Stimulated activated effector memory CD8-positive, alpha-beta T cell treated with anti-CD3 and anti-CD28 coated beads, Interleukin-12 subunit alpha, Interleukin-12 subunit beta, amount 100 ng/mL, for 72 hours (primary cell): Measurements from ENCODE around the gene WNK1.
"Not testable (repeated sequence)": the region's sequence is repeated elsewhere in the genome, so short reads cannot be mapped to it uniquely, and the experiment has no call there.

Experiments used
- ATAC-seq: fragments of 150-1000 bp; cut with Tn5 transposase; 2 replicates; pipeline ENCODE4 v1.10.0; 2021
- DNase-seq, 2 donors: peaks; one replicate each; pipeline ENCODE4 v3.0.0; 2021 to 2022; ENCODE audit warnings: low spot score in 2 of 2
- H3K27ac Mint-ChIP-seq: one replicate; pipeline ENCODE4 v1.8.0; 2022; ENCODE audit warnings: mild to moderate bottlenecking, mixed read lengths
- H3K36me3 Mint-ChIP-seq: one replicate; pipeline ENCODE4 v1.8.0; 2022; ENCODE audit warnings: mild to moderate bottlenecking, mixed read lengths
- H3K4me1 Mint-ChIP-seq: one replicate; pipeline ENCODE4 v1.8.0; 2022; ENCODE audit warnings: mixed read lengths
- H3K4me3 Mint-ChIP-seq: one replicate; pipeline ENCODE4 v1.8.0; 2022; ENCODE audit warnings: mild to moderate bottlenecking, mixed read lengths
- H3K9me3 Mint-ChIP-seq: one replicate; pipeline ENCODE4 v1.8.0; 2022; ENCODE audit warnings: mixed read lengths

The WNK1 gene

DNA sequence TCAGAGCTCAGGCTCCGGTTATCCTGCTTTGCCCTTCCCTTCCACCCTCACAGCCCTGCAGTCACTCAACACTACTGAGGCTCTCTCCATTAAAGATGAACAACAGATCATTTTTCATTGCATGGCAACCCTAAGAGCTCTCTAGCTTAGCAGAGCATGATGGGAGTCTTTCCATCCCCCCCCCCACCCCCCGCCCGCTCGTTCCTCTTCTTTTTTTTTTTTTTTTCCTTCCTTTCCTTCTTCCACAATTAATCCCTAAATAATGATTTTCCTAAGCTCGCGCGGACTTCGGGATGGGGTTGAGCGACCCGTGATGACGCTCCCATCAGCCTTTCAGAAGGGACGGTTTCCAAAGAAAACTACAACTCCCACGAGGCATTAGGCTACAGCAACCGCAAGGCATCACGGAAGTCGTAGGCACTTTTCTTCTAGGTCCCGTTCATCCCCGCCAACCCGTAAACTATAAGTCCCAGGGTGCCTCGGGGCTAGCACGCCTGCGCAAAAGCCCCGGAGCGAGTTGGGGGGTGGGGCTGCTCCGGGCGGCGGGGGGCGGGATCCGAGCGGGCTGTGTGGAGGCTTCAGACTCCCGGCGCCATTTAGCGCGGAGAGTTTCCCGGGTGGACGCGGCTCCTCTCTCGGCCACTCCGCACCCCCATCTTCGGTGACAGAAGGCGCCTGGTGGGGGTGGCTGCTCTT is at the start of gene WNK1:
Gene WNK1 (plus strand): TSS at position 581 of the 696 bp plus-strand sequence. CDS start 987 bp downstream, outside the sequence.
- no peaks in the 10 kb centered on the region for H3K9me3 Mint-ChIP-seq
- peak; percentile 77 for ATAC-seq
- H3K4me3 Mint-ChIP-seq = no peak within 1 kb of the TSS
- peaks cover 39% of the 10 kb centered on the region for H3K36me3 Mint-ChIP-seq
- H3K27ac Mint-ChIP-seq = peak within 1 kb of the TSS; percentile 90
- H3K4me1 Mint-ChIP-seq = peaks cover 25% of the 10 kb centered on the region
- DNase-seq = peak; percentile 94 to 98

- peaks cover 17% of the 10 kb centered on the region for H3K4me1 Mint-ChIP-seq
- H3K9me3 Mint-ChIP-seq = no peaks in the 10 kb centered on the region
- no peak overlapping the region for H3K27ac Mint-ChIP-seq
- DNase-seq (no peak), ATAC-seq (peak; percentile 72)
- H3K4me3 Mint-ChIP-seq = no peak overlapping the region
- no peaks in the 10 kb centered on the region for H3K36me3 Mint-ChIP-seq
These were observed 47.7 kb upstream of the WNK1 start for GRCh38 chr12:704516-705242.

DNA sequence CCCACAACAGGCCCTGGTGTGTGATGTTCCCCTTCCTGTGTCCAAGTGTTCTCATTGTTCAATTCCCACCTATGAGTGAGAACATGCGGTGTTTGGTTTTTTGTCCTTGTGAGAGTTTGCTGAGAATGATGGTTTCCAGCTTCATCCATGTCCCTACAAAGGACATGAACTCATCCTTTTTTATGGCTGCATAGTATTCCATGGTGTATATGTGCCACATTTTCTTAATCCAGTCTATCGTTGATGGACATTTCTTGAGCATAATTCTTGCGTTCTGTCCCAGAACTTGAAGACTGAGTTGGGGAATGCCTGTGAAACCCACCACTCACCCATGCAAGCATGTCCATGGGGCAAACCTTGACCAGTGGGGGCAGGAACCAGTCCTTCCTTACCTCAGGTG is 44.3 kb upstream of the WNK1 start:
- not testable (repeated sequence) for DNase-seq, H3K27ac Mint-ChIP-seq, ATAC-seq

GRCh38 chr12:709455-710020 is 42.8 kb upstream of the WNK1 start:
- no peak for ATAC-seq

More for the DNA sequence above, 44.3 kb upstream of the WNK1 start:
- H3K4me1 Mint-ChIP-seq = peaks cover 28% of the 10 kb centered on the region
- not testable (repeated sequence) for H3K36me3 Mint-ChIP-seq, H3K9me3 Mint-ChIP-seq, H3K4me3 Mint-ChIP-seq

GRCh38 chr12:712172-712863 is 40.1 kb upstream of the WNK1 start:
- DNase-seq (no peak), ATAC-seq (no peak)
- peak overlapping the region; percentile 89 for H3K27ac Mint-ChIP-seq
- H3K36me3 Mint-ChIP-seq = peaks cover 8% of the 10 kb centered on the region
- no peak overlapping the region for H3K4me3 Mint-ChIP-seq
- H3K9me3 Mint-ChIP-seq = no peaks in the 10 kb centered on the region
- H3K4me1 Mint-ChIP-seq = peaks cover 28% of the 10 kb centered on the region

More at GRCh38 chr12:709455-710020, 42.8 kb upstream of the WNK1 start:
- Mint-ChIP-seq H3K27ac (no peak overlapping the region), H3K4me3 (no peak overlapping the region), H3K36me3 (peaks cover 8% of the 10 kb centered on the region), H3K4me1 (peaks cover 26% of the 10 kb centered on the region), H3K9me3 (no peaks in the 10 kb centered on the region)
- no peak for DNase-seq

DNA sequence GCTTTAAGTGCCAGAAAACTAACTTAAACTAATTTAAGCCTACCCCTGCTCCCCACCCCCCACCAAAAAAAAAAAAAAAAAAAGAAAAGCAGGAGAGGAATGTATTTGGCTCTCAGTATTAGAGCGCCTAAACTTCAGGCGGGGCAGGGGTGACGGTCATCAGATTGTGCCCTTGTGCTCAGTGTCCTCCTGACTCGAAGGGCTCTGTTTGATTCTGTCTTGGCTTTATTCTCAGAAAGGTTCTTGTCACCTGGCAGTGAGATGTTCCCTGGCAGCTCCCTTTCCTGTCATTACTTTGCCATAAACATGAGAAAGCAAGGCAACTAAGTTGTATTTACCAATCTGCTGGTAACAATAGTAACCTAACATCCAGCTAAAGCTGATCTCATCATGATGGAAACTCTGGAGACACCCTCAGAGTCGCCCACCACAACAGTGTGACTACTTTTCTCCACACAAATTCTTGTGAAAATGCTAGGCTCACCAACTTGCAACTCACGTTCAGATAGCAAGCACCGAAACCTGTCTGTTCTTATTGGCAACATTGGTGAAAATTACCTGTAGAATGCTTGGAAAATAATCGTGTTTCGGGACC is 39.0 kb upstream of the WNK1 start:
- H3K9me3 Mint-ChIP-seq = no peaks in the 10 kb centered on the region
- peaks cover 28% of the 10 kb centered on the region for H3K4me1 Mint-ChIP-seq
- no peak overlapping the region for H3K4me3 Mint-ChIP-seq
- peak; percentile 90 for ATAC-seq
- no peak for DNase-seq
- peaks cover 8% of the 10 kb centered on the region for H3K36me3 Mint-ChIP-seq
- peak overlapping the region; percentile 89 for H3K27ac Mint-ChIP-seq

DNA sequence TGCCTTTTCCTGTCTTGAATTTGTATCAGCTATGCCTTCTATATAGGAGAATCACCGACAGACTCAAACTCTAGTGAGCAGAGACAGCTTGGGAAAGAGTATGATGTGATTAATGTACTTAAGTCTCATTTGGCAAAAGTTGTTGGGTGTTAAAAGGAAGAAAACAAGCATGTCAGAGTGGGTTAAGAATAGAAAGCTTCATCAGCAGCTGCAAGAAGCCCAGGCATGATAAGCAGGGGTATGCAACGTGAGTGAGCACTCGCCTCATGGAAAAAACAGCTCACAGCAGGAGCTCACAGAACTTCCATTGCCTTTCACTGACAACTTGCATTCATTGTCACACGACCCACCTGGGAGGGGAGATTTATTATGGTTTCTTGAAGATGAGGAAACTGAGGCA is 35.9 kb upstream of the WNK1 start:
- ATAC-seq (peak; percentile 74), DNase-seq (no peak)
- Mint-ChIP-seq H3K9me3 (no peaks in the 10 kb centered on the region), H3K4me3 (no peak overlapping the region), H3K4me1 (peaks cover 38% of the 10 kb centered on the region), H3K27ac (peak overlapping the region; percentile 24), H3K36me3 (peaks cover 8% of the 10 kb centered on the region)

GRCh38 chr12:718756-719102 is 33.6 kb upstream of the WNK1 start:
- DNase-seq (no peak), ATAC-seq (no peak)
- Mint-ChIP-seq H3K27ac (no peak overlapping the region), H3K9me3 (no peaks in the 10 kb centered on the region), H3K4me3 (no peak overlapping the region), H3K36me3 (peaks cover 8% of the 10 kb centered on the region), H3K4me1 (peaks cover 34% of the 10 kb centered on the region)

DNA sequence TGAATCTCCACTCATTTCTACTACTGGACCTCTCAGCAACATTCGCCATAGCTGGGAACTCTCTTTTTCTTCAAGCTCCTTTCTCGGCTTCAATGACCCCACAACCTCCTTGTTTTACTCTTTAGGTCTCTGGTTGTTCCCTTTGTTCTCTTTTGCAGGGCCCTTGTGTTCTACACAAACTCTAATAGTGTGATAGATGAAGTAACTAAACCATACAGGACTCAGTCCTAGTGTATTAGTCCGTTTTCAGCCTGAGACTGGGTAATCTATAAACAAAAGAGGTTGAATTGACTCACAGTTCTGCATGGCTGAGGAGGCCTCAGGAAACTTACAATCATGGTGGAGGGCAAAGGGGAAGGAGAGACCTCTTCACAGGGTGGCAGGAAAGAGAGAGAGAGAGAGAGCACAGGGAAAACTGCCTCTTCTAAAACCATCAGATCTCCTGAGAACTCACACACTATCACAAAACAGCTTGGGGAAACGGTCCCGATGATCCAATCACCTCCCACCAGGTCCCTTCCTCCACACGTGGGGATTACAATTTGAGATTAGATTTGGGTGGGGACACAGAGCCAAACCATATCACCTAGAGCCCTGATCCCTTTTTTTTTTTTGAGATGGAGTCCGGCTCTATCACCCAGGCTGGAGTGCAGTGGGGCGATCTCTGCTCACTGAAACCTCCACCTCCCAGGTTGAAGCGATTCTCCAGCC is 32.0 kb upstream of the WNK1 start:
- peaks cover 4% of the 10 kb centered on the region for H3K36me3 Mint-ChIP-seq
- no peaks in the 10 kb centered on the region for H3K9me3 Mint-ChIP-seq
- no peak overlapping the region for H3K4me3 Mint-ChIP-seq
- DNase-seq (no peak), ATAC-seq (no peak)
- H3K4me1 Mint-ChIP-seq = peaks cover 42% of the 10 kb centered on the region
- H3K27ac Mint-ChIP-seq = peak overlapping the region; percentile 69

- no peaks in the 10 kb centered on the region for H3K9me3 Mint-ChIP-seq
- DNase-seq (no peak), ATAC-seq (peak; percentile 82)
- H3K36me3 Mint-ChIP-seq = peaks cover 4% of the 10 kb centered on the region
- H3K27ac Mint-ChIP-seq = peak overlapping the region; percentile 87
- H3K4me3 Mint-ChIP-seq = peak overlapping the region; percentile 2
- peaks cover 43% of the 10 kb centered on the region for H3K4me1 Mint-ChIP-seq
These were observed 28.1 kb upstream of the WNK1 start for GRCh38 chr12:724194-724855.

DNA sequence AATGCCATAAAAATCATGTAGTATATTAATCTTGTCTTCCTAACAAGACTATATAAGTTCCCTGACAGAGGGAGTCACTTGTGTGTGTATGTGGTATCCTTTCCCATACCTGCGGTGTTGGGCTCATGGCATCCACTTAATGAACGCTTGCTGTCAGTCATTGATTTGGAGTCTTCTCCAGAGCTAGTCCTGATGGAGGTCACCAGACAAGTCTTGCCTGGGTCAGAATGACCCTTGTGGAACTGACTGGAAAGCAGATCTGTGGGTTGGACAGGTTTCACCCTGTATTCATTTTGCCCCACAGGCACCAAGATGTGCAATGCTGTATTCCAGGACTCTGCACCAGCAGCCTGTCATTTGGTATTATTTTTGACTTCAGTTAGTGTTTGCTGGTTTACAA is 27.3 kb upstream of the WNK1 start:
- H3K36me3 Mint-ChIP-seq = peaks cover 4% of the 10 kb centered on the region
- H3K27ac Mint-ChIP-seq = no peak overlapping the region
- no peak overlapping the region for H3K4me3 Mint-ChIP-seq
- DNase-seq (no peak), ATAC-seq (no peak)
- H3K9me3 Mint-ChIP-seq = no peaks in the 10 kb centered on the region
- H3K4me1 Mint-ChIP-seq = peaks cover 47% of the 10 kb centered on the region

GRCh38 chr12:726281-727140 is 25.9 kb upstream of the WNK1 start:
- ATAC-seq (no peak), DNase-seq (no peak)
- Mint-ChIP-seq H3K9me3 (peaks cover 3% of the 10 kb centered on the region), H3K4me1 (peaks cover 45% of the 10 kb centered on the region), H3K4me3 (no peak overlapping the region), H3K36me3 (peaks cover 4% of the 10 kb centered on the region), H3K27ac (no peak overlapping the region)

DNA sequence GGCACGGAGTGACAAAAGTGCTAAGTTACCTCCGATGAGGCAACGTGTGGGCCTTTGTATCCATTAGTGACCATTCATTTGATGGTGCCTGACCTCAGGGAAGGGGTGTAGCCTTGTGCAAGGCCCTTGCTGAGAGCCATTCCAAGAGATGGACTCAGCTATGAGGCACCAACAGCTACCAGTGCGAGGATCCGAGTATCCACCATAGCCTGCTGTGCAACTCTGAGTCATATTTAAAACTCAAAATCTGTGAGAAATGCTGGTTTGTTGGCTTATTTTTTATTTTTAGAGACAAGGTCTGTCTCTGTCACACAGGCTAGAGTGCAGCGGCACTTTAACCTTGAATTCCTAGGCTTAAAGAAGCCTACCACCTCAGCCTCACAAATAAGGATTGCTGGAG is 25.1 kb upstream of the WNK1 start:
- peaks cover 38% of the 10 kb centered on the region for H3K4me1 Mint-ChIP-seq
- H3K27ac Mint-ChIP-seq = no peak overlapping the region
- no peak overlapping the region for H3K4me3 Mint-ChIP-seq
- peaks cover 3% of the 10 kb centered on the region for H3K36me3 Mint-ChIP-seq
- peaks cover 3% of the 10 kb centered on the region for H3K9me3 Mint-ChIP-seq
- DNase-seq (no peak), ATAC-seq (no peak)
